GM19351 (cell line): ENCODE results near the gene DNASE2.
"Not testable (repeated sequence)": the region's sequence is repeated elsewhere in the genome, so short reads cannot be mapped to it uniquely, and the experiment has no call there.

Experiments
- ATAC-seq: cut with Tn5 transposase; IDR thresholded peaks from one replicate; pipeline ENCODE4 v1.9.1; 2021; ENCODE audit warnings: mild to moderate bottlenecking, moderate library complexity; ENCODE audit not compliant: unreplicated experiment

The DNASE2 gene, protein sequence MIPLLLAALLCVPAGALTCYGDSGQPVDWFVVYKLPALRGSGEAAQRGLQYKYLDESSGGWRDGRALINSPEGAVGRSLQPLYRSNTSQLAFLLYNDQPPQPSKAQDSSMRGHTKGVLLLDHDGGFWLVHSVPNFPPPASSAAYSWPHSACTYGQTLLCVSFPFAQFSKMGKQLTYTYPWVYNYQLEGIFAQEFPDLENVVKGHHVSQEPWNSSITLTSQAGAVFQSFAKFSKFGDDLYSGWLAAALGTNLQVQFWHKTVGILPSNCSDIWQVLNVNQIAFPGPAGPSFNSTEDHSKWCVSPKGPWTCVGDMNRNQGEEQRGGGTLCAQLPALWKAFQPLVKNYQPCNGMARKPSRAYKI

GRCh38 chr19:12881172-12881808 lies at the start of gene DNASE2:
Gene DNASE2 (minus strand): TSS chr19:12881449. CDS start chr19:12881375, 74 bp downstream.
- ATAC-seq, result peak; percentile 75

DNA sequence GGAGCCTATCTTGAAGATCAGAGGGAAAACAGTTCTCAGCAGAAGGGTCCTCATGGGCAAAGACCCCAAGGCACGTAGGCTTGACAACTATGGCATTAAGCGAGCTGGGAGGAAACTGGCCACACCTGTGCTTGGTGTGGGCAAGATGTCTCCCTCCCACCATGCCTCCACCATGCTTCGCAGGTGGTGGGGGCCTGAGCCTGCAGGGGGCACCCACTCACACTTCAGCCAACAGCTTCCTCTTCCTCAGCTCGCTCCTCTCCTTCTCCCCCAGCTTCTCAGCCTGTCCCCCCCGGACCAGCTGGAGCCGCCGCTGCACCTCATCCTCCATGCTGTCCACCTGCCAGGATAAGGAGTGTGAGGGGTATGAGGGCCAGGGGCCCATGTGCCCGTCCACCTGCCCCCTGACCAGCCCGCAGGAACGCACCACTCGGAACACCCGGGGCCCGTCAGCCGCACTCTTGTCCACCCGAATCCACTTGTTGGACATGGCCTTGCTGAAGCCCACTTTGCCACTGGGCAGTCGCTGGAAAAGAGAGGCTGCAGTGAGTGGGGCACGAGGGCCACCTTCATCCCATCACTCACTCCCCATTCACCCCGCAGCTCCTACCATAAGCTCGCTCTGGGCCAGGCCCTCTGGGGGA lies 48.9 kb upstream of the DNASE2 start:
- ATAC-seq, result no peak

- ATAC-seq, result no peak
These were observed 43.5 kb upstream of the DNASE2 start for GRCh38 chr19:12924621-12925310.

DNA sequence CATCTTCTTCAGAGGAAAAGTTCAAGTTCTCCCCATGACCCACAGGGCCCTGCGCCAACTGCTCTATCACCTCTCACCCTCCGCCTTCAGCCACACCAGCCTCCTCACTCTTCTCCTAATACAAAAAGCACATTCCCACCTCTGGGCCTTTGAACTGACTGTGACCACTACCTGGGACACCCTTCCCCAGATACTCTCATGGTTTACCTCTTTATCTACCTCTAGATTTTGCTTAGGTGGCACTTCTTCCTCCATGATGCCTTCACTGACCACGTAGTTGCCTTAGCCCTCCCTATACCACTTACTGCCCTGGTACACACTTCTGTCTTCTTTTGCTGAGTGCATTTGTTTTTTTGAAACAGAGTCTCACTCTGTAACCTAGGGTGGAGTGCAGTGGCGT lies 41.7 kb upstream of the DNASE2 start:
- no peak for ATAC-seq

GRCh38 chr19:12921047-12921446 lies 39.8 kb upstream of the DNASE2 start:
- ATAC-seq, result no peak

DNA sequence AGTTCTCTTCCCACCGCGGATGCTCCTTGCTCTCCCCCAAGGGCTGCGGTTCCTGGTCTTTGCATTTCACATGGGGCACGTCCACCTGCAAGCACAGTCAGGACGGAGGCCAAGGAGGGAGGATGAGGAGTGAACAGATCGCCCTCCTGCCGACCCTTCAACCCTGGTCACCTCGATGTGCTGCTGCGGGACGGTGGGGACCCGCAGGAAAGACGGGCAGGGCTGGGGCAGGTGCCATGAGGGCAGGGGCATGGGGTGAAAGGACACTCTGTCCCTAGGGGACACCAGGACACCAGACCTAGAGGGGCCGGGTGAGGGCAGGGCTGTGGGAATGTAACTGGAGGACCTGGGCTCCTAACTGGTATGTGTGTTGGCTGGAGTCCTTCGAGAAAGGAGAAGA lies 37.0 kb upstream of the DNASE2 start:
- ATAC-seq, result no peak

DNA sequence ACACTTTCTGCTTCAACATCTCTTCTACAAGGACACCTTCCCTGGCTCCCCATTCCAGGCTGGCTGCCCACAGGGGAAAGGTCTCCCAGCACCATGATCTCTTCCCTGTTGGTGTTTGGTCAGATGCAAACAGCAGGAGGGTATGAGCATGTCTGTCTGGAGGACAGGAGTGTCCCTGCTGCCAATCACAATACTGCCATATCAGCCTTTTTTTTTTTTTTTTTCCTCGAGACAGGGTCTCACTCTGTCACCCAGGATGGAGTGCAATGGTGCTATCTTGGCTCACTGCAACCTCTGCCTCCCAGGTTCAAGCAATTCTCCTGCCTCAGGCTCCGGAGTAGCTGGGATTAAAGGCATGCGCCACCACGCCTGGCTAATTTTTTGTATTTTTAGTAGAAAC lies 34.6 kb upstream of the DNASE2 start:
- not testable (repeated sequence) for ATAC-seq

GRCh38 chr19:12913851-12914690 lies 32.8 kb upstream of the DNASE2 start:
- ATAC-seq, result no peak

GRCh38 chr19:12913011-12913561 lies 31.8 kb upstream of the DNASE2 start:
- no peak for ATAC-seq

DNA sequence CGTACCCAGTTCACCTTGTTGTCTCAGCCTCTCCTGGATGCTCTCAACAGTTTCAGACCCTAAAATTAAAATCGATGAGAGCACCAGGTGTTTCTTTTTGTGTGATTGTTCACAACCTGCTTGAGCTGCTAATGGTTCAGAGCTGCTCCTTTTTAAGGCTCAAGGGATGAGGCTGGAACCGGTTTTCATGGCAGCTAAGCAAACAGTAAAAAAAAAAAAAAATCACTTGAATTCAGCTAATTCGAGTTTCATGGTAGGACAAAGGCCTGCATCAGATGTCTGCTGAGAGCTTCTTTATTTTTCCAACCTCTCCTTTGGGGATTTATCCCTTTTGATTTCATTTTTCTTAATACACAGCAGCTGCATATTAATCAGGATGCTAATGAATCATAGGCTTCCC lies 31.3 kb upstream of the DNASE2 start:
- no peak for ATAC-seq

- no peak for ATAC-seq
These were observed 25.9 kb upstream of the DNASE2 start for GRCh38 chr19:12907166-12907565.

- peak; percentile 69 for ATAC-seq
These were observed 18.8 kb upstream of the DNASE2 start for GRCh38 chr19:12899891-12900518.

GRCh38 chr19:12896460-12896859 lies 15.2 kb upstream of the DNASE2 start:
- no peak for ATAC-seq

- ATAC-seq, result no peak
These were observed 12.3 kb upstream of the DNASE2 start for GRCh38 chr19:12893582-12893981.

GRCh38 chr19:12891553-12892021 lies 10.3 kb upstream of the DNASE2 start:
- no peak for ATAC-seq

- ATAC-seq, result peak; percentile 95
These were observed 9.7 kb upstream of the DNASE2 start, which contains the start of gene GCDH for GRCh38 chr19:12890787-12891552. Gene GCDH (plus strand): TSS chr19:12891160. CDS start chr19:12891305, 145 bp downstream.

DNA sequence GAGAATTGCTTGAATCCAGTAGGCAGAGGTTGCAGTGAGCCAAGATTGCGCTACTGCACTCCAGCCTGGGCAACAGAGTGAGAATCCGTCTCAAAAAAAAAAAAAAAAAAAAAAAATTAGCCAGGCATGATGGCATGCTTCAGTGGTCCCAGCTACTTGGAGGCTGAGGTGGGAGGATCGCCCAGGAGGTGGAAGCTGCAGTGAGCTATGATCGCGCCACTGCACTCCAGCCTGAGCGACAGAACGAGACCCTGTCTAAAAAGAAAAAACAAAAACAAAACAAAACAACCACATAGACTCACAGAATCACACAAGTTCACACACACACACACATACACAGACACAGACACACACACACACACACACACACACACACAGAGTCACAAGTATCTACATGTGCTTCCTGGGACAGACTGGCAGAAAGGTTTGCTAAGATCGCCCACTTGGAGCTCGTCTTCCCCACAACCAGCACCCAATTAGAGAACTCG lies 9.1 kb upstream of the DNASE2 start:
- ATAC-seq, result not testable (repeated sequence)

- no peak for ATAC-seq
These were observed 6.9 kb upstream of the DNASE2 start for GRCh38 chr19:12888006-12888603.
